Activated naive CD4-positive, alpha-beta T cell treated with anti-CD3 and anti-CD28 coated beads, Interleukin-2, amount 50 U/mL, for 24 hours (primary cell): ENCODE measurements around the gene SHANK3.
A peak's percentile ranks its signal among the peaks of the same experiment; 100 is the strongest.
"Not testable (repeated sequence)": the region's sequence is repeated elsewhere in the genome, so short reads cannot be mapped to it uniquely, and the experiment has no call there.

Source experiments
- H3K27ac Mint-ChIP-seq: one replicate; pipeline ENCODE4 v1.8.0; 2021; ENCODE audit warnings: mild to moderate bottlenecking, mixed read lengths
- H3K27me3 Mint-ChIP-seq: one replicate; pipeline ENCODE4 v1.8.0; 2021; ENCODE audit warnings: mixed read lengths
- H3K36me3 Mint-ChIP-seq: one replicate; pipeline ENCODE4 v1.8.0; 2021; ENCODE audit warnings: mixed read lengths
- H3K4me1 Mint-ChIP-seq: one replicate; pipeline ENCODE4 v1.8.0; 2021; ENCODE audit warnings: mixed read lengths
- H3K4me3 Mint-ChIP-seq: one replicate; pipeline ENCODE4 v1.8.0; 2021; ENCODE audit warnings: mild to moderate bottlenecking, mixed read lengths
- H3K9me3 Mint-ChIP-seq: one replicate; pipeline ENCODE4 v1.8.0; 2021; ENCODE audit warnings: mixed read lengths

The SHANK3 gene

DNA sequence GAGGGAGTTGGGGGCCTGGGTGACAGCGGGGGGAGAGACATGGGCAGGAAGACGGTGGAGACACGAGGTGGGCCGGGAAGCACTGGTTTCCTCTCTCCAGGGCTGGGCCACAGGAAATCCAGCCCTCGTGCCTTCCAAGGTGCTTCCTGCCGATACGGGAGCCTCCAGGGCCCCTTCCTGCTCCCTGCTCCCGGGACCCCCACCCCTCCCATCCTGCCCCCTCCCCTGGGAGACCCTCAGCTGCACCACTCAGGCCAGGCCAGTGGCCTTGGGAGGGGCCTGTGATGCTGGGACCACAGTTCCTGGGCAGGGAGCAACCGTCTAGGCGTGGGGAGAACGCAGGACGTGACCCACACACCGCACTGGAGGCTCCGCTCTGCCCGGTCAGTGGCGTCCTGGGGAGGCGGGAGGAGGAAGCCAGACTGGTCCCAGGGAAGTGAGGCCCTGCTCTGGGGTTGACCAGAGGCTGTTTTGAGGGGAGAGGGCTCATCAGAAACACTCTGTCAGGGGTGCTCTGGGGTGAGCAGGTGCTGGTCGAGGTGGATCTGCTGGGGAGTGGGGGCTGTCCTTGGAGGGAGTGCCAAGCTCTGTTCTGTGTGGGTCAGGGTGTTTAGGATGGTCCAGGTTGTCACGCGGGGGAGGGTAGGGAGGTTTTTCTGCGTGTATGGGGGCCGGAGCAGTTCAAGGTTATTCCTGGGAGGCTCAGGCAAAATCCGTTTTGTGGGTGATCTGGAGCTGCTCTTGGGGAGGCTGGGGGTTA is at the start of gene SHANK3:
TSS of gene SHANK3 (plus strand) at position 353 of the 760 bp plus-strand sequence.
- Mint-ChIP-seq H3K4me3 (peak within 1 kb of the TSS; percentile 39), H3K27me3 (peaks cover 15% of the 10 kb centered on the region)

DNA sequence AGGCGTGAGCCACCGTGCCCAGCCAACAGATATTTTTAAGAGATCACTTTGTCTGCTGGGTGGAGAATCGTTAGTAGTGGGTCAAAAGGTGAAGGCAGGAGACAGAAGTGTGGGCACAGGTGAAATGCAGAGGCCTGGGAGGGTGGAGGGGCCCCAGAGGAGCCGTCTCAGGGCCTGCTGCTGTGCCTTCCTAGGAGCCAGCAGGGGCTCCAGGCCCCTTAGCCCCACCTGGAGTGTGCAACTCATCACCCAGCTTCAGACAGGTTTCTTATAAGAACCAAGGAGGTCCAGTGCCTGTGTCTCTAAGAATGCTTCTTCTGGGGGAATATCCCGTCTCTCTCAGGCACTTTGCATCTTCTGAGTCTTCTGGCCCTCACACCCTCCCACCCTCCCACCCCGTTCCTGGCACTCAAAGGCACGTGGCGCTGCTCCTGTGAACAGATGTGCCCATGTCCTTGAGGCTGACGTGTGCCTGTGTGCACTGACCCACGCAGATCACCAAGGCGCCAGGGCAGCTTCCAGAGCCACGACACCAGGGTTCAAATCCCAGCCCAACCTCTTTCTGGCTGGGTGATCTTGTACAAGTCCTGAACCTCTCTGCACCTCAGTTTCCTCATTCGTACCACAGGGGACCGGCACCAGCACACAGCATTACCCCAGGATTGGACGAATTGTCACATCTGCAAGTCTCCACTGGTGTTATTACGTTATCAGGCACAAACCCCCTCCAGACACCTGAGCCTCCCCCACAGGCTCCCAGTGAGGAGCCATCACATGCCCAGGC is 48.1 kb upstream of the SHANK3 start:
- Mint-ChIP-seq H3K36me3 (no peaks in the 10 kb centered on the region), H3K4me1 (peaks cover 48% of the 10 kb centered on the region), H3K27me3 (no peaks in the 10 kb centered on the region), H3K4me3 (no peak overlapping the region), H3K9me3 (no peaks in the 10 kb centered on the region), H3K27ac (no peak overlapping the region)

More for the DNA sequence above, at the start of gene SHANK3:
- no peaks in the 10 kb centered on the region for H3K36me3 Mint-ChIP-seq
- H3K9me3 Mint-ChIP-seq: no peaks in the 10 kb centered on the region
- peaks cover 6% of the 10 kb centered on the region for H3K4me1 Mint-ChIP-seq
- H3K27ac Mint-ChIP-seq: no peak within 1 kb of the TSS

DNA sequence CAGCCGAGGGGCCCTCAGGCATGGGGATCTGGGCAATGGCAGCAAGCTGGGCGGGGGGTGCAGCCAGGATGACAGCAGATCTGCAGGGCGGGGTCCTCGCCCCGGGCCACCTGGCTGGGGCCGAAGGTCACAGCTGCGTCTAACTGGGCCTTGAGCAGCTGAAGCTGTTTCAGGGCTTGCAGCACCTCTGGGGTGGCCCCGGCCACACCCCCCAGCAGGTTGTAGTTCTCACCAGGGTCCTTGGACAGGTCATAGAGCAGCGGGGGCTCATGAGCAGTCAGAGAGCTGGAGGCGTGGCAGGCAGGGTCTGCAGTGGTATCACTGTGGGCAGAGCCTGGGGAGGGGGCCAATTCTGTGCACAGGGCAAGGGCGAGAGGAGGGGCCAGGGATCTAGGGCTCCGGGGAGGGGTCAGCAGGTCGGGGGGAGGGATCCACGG is 47.5 kb upstream of the SHANK3 start:
- no peak overlapping the region for H3K4me3 Mint-ChIP-seq
- H3K27ac Mint-ChIP-seq: no peak overlapping the region
- no peaks in the 10 kb centered on the region for H3K36me3 Mint-ChIP-seq
- peaks cover 49% of the 10 kb centered on the region for H3K4me1 Mint-ChIP-seq
- no peaks in the 10 kb centered on the region for H3K27me3 Mint-ChIP-seq
- no peaks in the 10 kb centered on the region for H3K9me3 Mint-ChIP-seq

DNA sequence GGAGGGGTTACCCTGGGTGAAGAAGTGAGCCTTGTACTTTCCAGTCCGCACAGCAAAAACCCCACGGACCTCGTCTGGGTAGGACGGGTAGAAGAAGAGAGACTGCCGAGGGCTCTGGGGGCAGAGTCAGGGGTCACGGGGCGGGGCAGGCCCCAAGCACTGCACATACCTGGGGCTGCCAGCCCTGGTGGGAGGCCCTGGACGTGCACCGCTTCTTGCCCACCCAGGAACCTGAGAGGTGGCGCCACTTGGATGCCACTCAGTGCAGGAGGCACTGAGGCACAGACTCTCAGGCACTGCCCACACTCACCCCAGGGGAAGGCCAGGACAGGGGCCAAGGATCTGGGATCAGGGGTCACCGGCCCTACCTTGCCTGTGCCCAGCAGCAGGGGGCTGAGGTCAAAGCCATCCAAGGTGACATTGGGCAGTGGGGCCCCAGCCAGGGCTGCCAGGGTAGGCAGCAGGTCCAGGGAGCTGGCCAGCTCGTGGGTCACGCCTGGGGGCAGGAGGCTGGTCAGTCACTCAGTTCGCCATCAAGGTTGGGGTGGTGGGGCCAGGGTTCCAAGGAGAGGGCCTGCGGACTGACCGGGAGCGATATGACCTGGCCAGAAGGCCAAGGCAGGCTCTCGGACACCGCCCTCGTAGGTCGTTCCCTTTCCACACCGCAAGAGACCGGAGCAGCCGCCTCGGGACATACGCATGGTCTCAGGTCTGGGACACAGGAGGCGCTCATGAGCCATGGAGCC is 46.9 kb upstream of the SHANK3 start:
- H3K36me3 Mint-ChIP-seq: no peaks in the 10 kb centered on the region
- no peaks in the 10 kb centered on the region for H3K9me3 Mint-ChIP-seq
- H3K27me3 Mint-ChIP-seq: no peaks in the 10 kb centered on the region
- H3K4me1 Mint-ChIP-seq: peaks cover 48% of the 10 kb centered on the region
- H3K4me3 Mint-ChIP-seq: no peak overlapping the region
- no peak overlapping the region for H3K27ac Mint-ChIP-seq

DNA sequence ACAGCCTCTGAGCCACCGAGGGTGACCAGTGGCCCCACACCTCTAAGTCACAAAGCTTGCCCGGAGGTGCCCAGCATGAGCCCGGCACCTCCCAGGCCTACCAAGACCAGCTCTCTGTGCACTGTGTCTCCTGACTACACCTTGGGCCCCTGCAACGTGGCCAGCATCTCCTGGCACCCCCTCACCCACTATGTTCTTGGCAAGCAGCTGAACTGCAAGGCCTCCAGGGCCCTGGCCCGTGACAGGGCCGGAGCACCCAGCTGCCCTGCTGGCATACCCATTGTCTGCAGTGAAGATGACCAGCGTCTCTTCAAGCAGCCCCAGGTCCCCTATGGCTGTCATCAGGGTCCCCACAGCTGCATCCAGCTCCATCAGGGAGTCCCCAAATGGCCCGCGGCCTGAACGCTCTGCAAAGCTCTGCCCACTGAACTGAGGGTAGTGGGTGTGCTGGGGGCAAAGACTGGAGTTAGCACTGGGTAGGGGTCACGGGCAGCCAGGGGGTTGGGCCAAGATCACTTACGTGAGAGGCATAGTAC is 46.2 kb upstream of the SHANK3 start:
- peak overlapping the region; percentile 17 for H3K27ac Mint-ChIP-seq
- peaks cover 42% of the 10 kb centered on the region for H3K4me1 Mint-ChIP-seq
- peak overlapping the region; percentile 74 for H3K4me3 Mint-ChIP-seq
- no peaks in the 10 kb centered on the region for H3K27me3 Mint-ChIP-seq
- no peaks in the 10 kb centered on the region for H3K36me3 Mint-ChIP-seq
- no peaks in the 10 kb centered on the region for H3K9me3 Mint-ChIP-seq

DNA sequence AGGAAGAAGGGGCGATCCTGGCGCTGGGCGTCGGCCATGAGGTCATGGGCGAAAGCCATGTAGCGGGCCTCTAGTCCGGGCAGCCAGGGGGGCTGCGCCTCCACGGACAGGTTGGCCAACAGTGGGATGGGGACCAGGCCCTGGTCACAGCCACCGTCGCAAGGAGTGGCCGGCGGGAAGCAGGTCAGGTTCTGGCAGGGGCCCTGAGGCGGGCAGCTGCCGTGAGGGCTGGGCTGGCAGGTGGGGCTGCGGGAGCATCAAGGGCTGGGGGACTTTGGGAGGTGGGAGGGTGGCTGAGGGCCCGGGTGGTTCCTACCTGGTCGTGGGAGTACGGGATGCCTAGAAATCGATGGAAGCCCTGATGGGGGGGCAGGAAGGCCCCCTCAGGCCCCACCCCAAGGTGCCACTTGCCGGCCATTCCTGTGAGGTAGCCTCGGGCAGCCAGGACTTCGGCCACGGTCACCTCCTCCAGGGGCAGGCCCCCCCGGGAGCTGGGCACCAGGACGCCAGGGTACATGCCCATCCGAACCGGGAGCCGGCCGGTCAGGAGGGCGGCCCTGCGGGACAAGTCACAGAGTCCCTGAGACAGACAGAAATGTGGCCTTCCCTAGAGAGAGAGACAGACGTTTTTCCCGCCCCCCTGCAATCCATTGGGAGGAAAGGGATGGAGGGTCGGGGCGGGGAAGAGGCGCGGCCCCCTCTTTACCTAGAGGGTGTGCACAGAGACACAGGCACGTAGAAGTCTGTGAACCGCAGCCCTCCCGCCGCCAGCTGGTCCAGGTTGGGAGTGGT is 45.6 kb upstream of the SHANK3 start:
- H3K9me3 Mint-ChIP-seq: no peaks in the 10 kb centered on the region
- H3K27ac Mint-ChIP-seq: peak overlapping the region; percentile 68
- H3K4me3 Mint-ChIP-seq: peak overlapping the region; percentile 81
- no peaks in the 10 kb centered on the region for H3K27me3 Mint-ChIP-seq
- H3K36me3 Mint-ChIP-seq: no peaks in the 10 kb centered on the region
- peaks cover 35% of the 10 kb centered on the region for H3K4me1 Mint-ChIP-seq

DNA sequence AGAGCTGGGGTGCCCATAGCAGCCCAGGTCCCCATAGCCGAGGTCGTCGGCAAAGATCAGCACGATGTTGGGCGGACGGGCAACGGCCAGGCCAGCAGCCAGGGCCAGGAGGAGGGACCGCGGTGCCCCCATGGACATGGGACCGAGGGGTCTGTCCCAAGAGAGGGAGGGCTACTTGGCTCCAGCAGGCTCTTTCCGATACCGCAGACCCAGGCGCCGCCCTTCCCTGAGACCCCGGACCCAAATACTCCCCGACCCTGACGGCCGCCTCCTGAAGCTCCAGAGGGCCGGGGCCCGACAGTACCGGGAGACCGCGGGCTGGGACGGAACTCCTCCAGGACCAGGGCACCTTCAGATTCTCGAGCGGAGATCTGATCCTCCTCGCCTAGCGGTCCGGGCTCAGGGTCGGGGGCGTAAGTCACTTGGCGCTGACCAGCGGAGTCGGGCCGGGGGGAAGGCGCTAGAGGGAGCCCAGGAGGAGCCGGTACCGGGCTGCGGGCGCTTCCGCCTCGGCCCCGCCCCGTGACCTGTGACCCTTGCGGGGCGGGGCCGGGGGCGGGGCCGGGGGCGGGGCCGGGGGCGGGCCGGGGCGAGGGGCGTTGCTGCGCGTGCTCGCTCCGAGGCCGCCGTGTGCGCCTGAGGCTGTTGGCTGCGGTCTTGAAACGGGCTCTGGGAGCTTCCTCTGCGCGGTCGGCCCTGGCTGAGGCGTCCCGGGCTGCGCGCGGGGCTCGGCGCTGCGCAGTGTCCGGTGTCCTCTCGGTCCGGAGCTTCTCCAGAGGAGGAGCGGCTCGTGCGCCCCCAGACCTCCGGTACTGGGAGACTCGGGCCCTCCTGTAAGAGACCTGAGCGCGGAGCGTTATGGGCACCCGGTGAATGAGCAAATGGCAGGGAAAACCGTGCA is 44.7 kb upstream of the SHANK3 start, which contains the start of gene ARSA:
TSS of gene ARSA (minus strand) at position 511 of the 901 bp plus-strand sequence. CDS start at position 138, 373 bp downstream.
- Mint-ChIP-seq H3K4me3 (peak within 1 kb of the TSS; percentile 92), H3K36me3 (no peaks in the 10 kb centered on the region), H3K9me3 (no peaks in the 10 kb centered on the region), H3K27ac (peak within 1 kb of the TSS; percentile 85), H3K4me1 (peaks cover 27% of the 10 kb centered on the region), H3K27me3 (no peaks in the 10 kb centered on the region)

DNA sequence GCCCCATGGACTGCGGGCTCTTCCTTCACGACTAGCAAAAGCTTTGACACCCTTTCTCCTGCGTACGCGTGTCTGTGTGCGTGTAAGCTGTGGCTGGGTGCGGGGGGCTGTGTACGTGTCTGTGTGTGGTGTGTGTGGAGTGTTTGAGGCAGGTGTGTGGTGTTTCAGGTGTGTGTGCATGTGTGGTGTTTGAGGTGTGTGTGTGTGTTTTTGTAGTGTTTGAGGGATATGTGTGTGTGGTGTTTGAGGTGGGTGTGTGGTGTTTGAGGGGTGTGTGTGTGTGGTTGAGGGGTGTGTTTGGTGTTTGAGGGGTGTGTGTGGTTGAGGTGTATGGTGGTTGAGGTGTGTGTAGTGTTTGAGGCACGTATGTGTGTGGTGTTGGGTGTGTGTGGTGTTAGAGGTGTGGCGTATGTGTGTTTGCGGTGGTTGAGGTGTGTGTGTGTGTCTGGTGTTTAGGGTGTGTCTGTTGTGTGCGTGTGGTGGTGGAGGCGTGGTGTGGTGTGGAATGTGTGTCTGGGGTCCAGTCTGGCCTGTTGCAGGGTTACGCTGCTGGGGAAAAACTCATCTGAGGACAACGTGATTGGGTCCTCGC is 44.0 kb upstream of the SHANK3 start:
- Mint-ChIP-seq H3K27ac (peak overlapping the region; percentile 85), H3K4me3 (peak overlapping the region; percentile 92), H3K36me3 (no peaks in the 10 kb centered on the region)

DNA sequence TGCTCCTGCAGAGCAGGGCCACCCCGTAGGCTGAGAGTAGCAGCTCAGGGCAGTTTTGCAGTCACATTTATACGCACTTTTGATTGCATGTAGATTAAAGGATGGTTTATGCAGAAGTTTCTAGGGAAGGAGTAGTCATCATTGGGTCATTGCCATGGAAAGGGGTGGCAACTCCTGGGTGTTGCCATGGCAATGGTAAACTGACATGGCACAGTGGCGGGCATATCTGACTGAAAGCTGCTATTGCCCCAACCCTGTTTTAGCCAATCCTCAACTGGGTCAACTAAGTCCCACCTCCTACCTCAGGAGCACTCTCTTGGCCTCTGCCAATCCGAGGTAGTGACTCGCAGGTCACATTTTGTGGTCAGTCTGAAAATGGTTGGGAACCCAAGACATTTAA is 42.2 kb upstream of the SHANK3 start:
- Mint-ChIP-seq H3K9me3 (no peaks in the 10 kb centered on the region), H3K36me3 (no peaks in the 10 kb centered on the region), H3K27me3 (no peaks in the 10 kb centered on the region), H3K4me3 (no peak overlapping the region), H3K27ac (no peak overlapping the region), H3K4me1 (peaks cover 24% of the 10 kb centered on the region)

More for the DNA sequence above, 44.0 kb upstream of the SHANK3 start:
- Mint-ChIP-seq H3K9me3 (no peaks in the 10 kb centered on the region), H3K27me3 (no peaks in the 10 kb centered on the region), H3K4me1 (peaks cover 24% of the 10 kb centered on the region)

DNA sequence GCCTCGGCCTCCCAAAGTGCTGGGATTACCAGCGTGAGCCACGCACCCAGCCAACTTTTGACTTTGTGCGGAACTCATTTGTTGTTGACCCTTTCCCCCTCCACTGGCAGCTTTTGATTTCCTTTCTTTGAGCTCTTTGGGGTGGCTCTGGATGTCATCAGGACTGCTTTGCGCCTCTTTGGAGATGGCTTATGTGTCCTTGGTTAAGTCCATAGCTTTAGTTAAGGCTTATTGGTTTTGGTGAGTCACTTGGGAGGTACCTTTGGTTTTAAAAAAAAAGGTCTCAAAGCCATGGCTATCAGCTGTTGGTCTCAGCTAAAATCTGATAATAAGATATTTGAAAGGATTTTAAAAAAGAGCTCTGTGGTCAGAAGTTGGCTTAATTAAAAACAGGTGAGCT is 39.5 kb upstream of the SHANK3 start:
- H3K9me3 Mint-ChIP-seq: no peaks in the 10 kb centered on the region
- H3K4me1 Mint-ChIP-seq: peaks cover 21% of the 10 kb centered on the region
- no peak overlapping the region for H3K27ac Mint-ChIP-seq

DNA sequence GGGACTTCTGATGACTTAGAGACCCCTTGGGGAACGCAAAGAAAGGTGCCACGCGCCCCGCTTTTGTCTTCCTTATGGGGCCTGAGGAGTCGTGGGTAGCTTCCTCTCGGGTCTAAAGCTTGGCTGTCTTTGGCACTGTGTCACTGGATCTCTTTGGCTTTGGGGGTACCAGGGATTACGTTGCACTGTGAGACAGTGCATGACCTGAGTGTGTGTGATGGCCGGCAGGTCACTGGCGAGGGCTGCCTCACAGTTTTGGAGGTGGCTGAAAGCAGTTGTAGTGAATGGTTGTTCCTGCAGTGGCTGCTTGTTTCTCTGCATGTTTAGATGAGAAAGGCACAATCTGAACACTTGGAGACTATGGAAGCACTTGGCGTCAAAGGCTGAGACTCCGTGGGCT is 38.9 kb upstream of the SHANK3 start:
- Mint-ChIP-seq H3K4me1 (peaks cover 15% of the 10 kb centered on the region), H3K9me3 (no peaks in the 10 kb centered on the region), H3K27ac (no peak overlapping the region), H3K36me3 (no peaks in the 10 kb centered on the region), H3K27me3 (no peaks in the 10 kb centered on the region), H3K4me3 (no peak overlapping the region)

More for the DNA sequence above, 39.5 kb upstream of the SHANK3 start:
- Mint-ChIP-seq H3K36me3 (no peaks in the 10 kb centered on the region), H3K4me3 (no peak overlapping the region), H3K27me3 (no peaks in the 10 kb centered on the region)

DNA sequence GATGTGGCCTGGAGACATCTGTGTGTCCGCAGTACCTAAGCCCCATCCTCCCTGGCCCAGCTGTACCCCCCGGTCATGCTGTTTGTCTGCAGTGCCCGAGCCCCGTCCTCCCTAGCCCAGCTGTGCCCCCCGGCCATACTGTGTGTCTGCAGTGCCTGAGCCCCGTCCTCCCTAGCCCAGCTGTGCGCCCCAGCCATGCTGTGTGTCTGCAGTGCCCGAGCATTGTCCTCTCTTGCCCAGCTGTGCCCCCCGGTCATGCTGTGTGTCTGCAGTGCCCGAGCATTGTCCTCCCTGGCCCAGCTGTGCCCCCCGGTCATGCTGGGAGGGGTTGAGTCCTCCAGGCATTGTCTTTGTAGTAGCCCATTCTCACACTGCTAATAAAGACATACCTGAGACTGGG is 37.0 kb upstream of the SHANK3 start:
- Mint-ChIP-seq H3K27me3 (no peaks in the 10 kb centered on the region), H3K4me1 (no peaks in the 10 kb centered on the region), H3K4me3 (no peak overlapping the region), H3K27ac (no peak overlapping the region), H3K9me3 (no peaks in the 10 kb centered on the region), H3K36me3 (no peaks in the 10 kb centered on the region)

DNA sequence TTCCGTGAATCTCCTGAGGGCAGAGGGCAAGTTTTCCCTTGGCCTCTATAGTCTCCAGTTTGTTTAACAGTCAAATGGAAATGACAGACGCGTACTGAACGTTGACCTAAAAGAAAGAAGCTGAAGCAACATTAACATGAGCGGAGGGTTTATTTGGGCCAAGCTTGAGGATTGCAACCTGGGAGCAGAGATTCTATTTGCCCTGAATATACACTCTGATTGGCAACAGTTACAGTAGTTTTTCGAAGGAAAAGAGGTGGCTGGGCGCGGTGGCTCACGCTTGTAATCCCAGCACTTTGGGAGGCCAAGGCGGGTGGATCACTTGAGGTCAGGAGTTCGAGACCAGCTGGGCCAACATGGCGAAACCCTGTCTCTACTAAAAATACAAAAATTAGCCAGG is 32.3 kb upstream of the SHANK3 start:
- not testable (repeated sequence) for H3K27me3 Mint-ChIP-seq, H3K4me3 Mint-ChIP-seq, H3K9me3 Mint-ChIP-seq, H3K36me3 Mint-ChIP-seq, H3K27ac Mint-ChIP-seq, H3K4me1 Mint-ChIP-seq
